CD8-positive, alpha-beta memory T cell (primary cell): ENCODE measurements around the gene HSDL1. TPM values are rescaled to one million over a fixed set of nuclear protein-coding genes. Genes with fewer than 3 reads are reported as not detected.

Experiments
- CTCF ChIA-PET: fragments of 350-600 bp; sonication (Branson Sonifier 250); formaldehyde crosslinking; loops from one replicate; lab custom pipeline; 2021; ENCODE audit warnings: antibody characterized with exemption; lab: Charles Lee
- POLR2A ChIA-PET: fragments of 350-600 bp; sonication (Branson Sonifier 250); formaldehyde crosslinking; loops from one replicate; lab custom pipeline; 2021; ENCODE audit warnings: antibody characterized with exemption; lab: Charles Lee
- DNase-seq, 5 donors: peaks; one replicate each; pipeline versions ENCODE4 v3.0.0 to v3.0.0-alpha.2; 2020 to 2022; ENCODE audit warnings: mixed read lengths in 1 of 5
- H3K27ac ChIP-seq: one replicate; pipeline ENCODE4 v1.7.0; 2013; ENCODE audit warnings: low read depth, mild to moderate bottlenecking, low read length, moderate library complexity
- H3K27me3 ChIP-seq: 2 replicates; pipeline ENCODE4 v1.7.0; 2013; ENCODE audit warnings: low read length, mild to moderate bottlenecking; ENCODE audit not compliant: insufficient read depth, poor library complexity, severe bottlenecking
- H3K36me3 ChIP-seq: 2 replicates; pipeline ENCODE4 v1.7.0; 2013; ENCODE audit warnings: mild to moderate bottlenecking, low read length, moderate library complexity; ENCODE audit not compliant: insufficient read depth
- H3K4me1 ChIP-seq: 2 replicates; pipeline ENCODE4 v1.7.0; 2013; ENCODE audit warnings: mild to moderate bottlenecking, low read length, moderate library complexity; ENCODE audit not compliant: insufficient read depth
- H3K4me3 ChIP-seq: 2 replicates; pipeline ENCODE4 v1.7.0; 2013; ENCODE audit warnings: mild to moderate bottlenecking, low read length
- H3K9me3 ChIP-seq: 2 replicates; pipeline ENCODE4 v1.7.0; 2013; ENCODE audit warnings: mild to moderate bottlenecking, low read length
- H3K27ac Mint-ChIP-seq, 8 donors: one replicate each; pipeline ENCODE4 v1.8.0; 2020 to 2021; ENCODE audit warnings: mixed read lengths in 8 of 8, mild to moderate bottlenecking in 6 of 8, inconsistent platforms in 3 of 8, moderate library complexity in 3 of 8
- H3K27me3 Mint-ChIP-seq, 2 donors: one replicate each; pipeline ENCODE4 v1.8.0; 2020 to 2021; ENCODE audit warnings: mixed read lengths in 2 of 2, mild to moderate bottlenecking in 1 of 2, moderate library complexity in 1 of 2
- H3K36me3 Mint-ChIP-seq, 3 donors: one replicate each; pipeline ENCODE4 v1.8.0; 2020 to 2021; ENCODE audit warnings: mixed read lengths in 3 of 3, inconsistent platforms in 1 of 3, mild to moderate bottlenecking in 1 of 3
- H3K4me1 Mint-ChIP-seq, 3 donors: one replicate each; pipeline ENCODE4 v1.8.0; 2020 to 2021; ENCODE audit warnings: mixed read lengths in 3 of 3, inconsistent platforms in 1 of 3, mild to moderate bottlenecking in 1 of 3
- H3K4me3 Mint-ChIP-seq, 7 donors: one replicate each; pipeline ENCODE4 v1.8.0; 2020 to 2021; ENCODE audit warnings: mixed read lengths in 7 of 7, mild to moderate bottlenecking in 6 of 7, moderate library complexity in 4 of 7, inconsistent platforms in 2 of 7
- H3K9me3 Mint-ChIP-seq, 5 donors: one replicate each; pipeline ENCODE4 v1.8.0; 2020 to 2022; ENCODE audit warnings: mixed read lengths in 5 of 5, mild to moderate bottlenecking in 3 of 5, moderate library complexity in 2 of 5, inconsistent platforms in 1 of 5
- polyA plus RNA-seq: library from polyadenylated mRNA; unstranded; fragments of 300-500 nt; fragmentation: Illumina TruSeq; gene quantifications from one replicate; pipeline ENCODE4 v1.2.3, GENCODE V29; 2021
- total RNA-seq, 2 experiments: library from RNA; stranded (reverse); gene quantifications; one replicate each; pipeline ENCODE4 v1.2.3, GENCODE V29; 2021

The HSDL1 gene
- total and polyA plus RNA-seq, 3 experiments from 2014 or later: 7.0 to 15.2 (median 13.5) TPM

- no peaks in the 10 kb centered on the region for H3K27me3 Mint-ChIP-seq
- Histone ChIP-seq H3K4me1 (no peaks in the 10 kb centered on the region), H3K27me3 (no peaks in the 10 kb centered on the region), H3K27ac (no peak overlapping the region), H3K9me3 (no peaks in the 10 kb centered on the region), H3K4me3 (no peak overlapping the region), H3K36me3 (peaks cover 51% of the 10 kb centered on the region)
- POLR2A ChIA-PET: no interaction called here
- no peak for DNase-seq
- CTCF ChIA-PET: interaction anchor here (1.3 kb wide), 1 partner anchor 92 kb away, joined by 5 read pairs; the partner anchor contains the start of gene TAF1C
- H3K9me3 Mint-ChIP-seq: no peaks in the 10 kb centered on the region
- peaks cover 8 to 21% (median 15%) of the 10 kb centered on the region in 3 donors for H3K4me1 Mint-ChIP-seq
- no peak overlapping the region for H3K4me3 Mint-ChIP-seq
- peaks cover 0 to 90% (median 25%) of the 10 kb centered on the region in 3 donors for H3K36me3 Mint-ChIP-seq
- peak overlapping the region in 1 of 8 donors; percentile 29 for H3K27ac Mint-ChIP-seq
These were observed 49.5 kb downstream of the HSDL1 start for GRCh38 chr16:84095466-84095865.

- ChIA-PET POLR2A (no interaction called here), CTCF (no interaction called here)
- Mint-ChIP-seq H3K36me3 (peaks cover 0 to 93% (median 28%) of the 10 kb centered on the region in 3 donors), H3K27ac (no peak overlapping the region), H3K4me3 (no peak overlapping the region), H3K9me3 (no peaks in the 10 kb centered on the region), H3K4me1 (peaks cover 10 to 17% (median 10%) of the 10 kb centered on the region in 3 donors), H3K27me3 (no peaks in the 10 kb centered on the region)
- H3K4me1 ChIP-seq: peaks cover 5% of the 10 kb centered on the region
- H3K36me3 ChIP-seq: peaks cover 64% of the 10 kb centered on the region
- no peak overlapping the region for H3K27ac ChIP-seq
- no peaks in the 10 kb centered on the region for H3K27me3 ChIP-seq
- DNase-seq: no peak
- H3K9me3 ChIP-seq: no peaks in the 10 kb centered on the region
- H3K4me3 ChIP-seq: no peak overlapping the region
These were observed 51.1 kb downstream of the HSDL1 start for GRCh38 chr16:84093879-84094270.

GRCh38 chr16:84093120-84093878 lies 51.7 kb downstream of the HSDL1 start:
- no peaks in the 10 kb centered on the region for H3K27me3 Mint-ChIP-seq
- Histone ChIP-seq H3K4me1 (peaks cover 8% of the 10 kb centered on the region), H3K4me3 (no peak overlapping the region), H3K9me3 (no peaks in the 10 kb centered on the region), H3K27me3 (no peaks in the 10 kb centered on the region), H3K36me3 (peaks cover 64% of the 10 kb centered on the region), H3K27ac (no peak overlapping the region)
- H3K4me1 Mint-ChIP-seq: peaks cover 12 to 19% (median 15%) of the 10 kb centered on the region in 3 donors
- no peak overlapping the region for H3K27ac Mint-ChIP-seq
- peaks cover 0 to 95% (median 26%) of the 10 kb centered on the region in 3 donors for H3K36me3 Mint-ChIP-seq
- no peaks in the 10 kb centered on the region for H3K9me3 Mint-ChIP-seq
- POLR2A ChIA-PET: interaction anchor here (0.5 kb wide), 1 partner anchor 20 kb away, joined by 6 read pairs; no protein-coding TSS in a partner anchor
- no peak overlapping the region for H3K4me3 Mint-ChIP-seq
- CTCF ChIA-PET: interaction anchor here (1.5 kb wide), 1 partner anchor 8 kb away, joined by 3 read pairs; no protein-coding TSS in a partner anchor
- DNase-seq: no peak

GRCh38 chr16:84091460-84091859 lies 53.5 kb downstream of the HSDL1 start:
- H3K4me3 ChIP-seq: no peak overlapping the region
- H3K9me3 Mint-ChIP-seq: no peaks in the 10 kb centered on the region
- no peaks in the 10 kb centered on the region for H3K27me3 Mint-ChIP-seq
- no peak overlapping the region for H3K27ac ChIP-seq
- peaks cover 17% of the 10 kb centered on the region for H3K4me1 ChIP-seq
- POLR2A ChIA-PET: no interaction called here
- no peak overlapping the region for H3K4me3 Mint-ChIP-seq
- CTCF ChIA-PET: interaction anchor here (1.5 kb wide), 1 partner anchor 10 kb away, joined by 3 read pairs; no protein-coding TSS in a partner anchor
- DNase-seq: no peak
- peaks cover 4 to 94% (median 34%) of the 10 kb centered on the region in 3 donors for H3K36me3 Mint-ChIP-seq
- peaks cover 19 to 26% (median 23%) of the 10 kb centered on the region in 3 donors for H3K4me1 Mint-ChIP-seq
- H3K27me3 ChIP-seq: no peaks in the 10 kb centered on the region
- no peaks in the 10 kb centered on the region for H3K9me3 ChIP-seq
- H3K36me3 ChIP-seq: peaks cover 60% of the 10 kb centered on the region
- H3K27ac Mint-ChIP-seq: peak overlapping the region in 2 of 8 donors; percentile 55 to 59

- Histone ChIP-seq H3K36me3 (peaks cover 58% of the 10 kb centered on the region), H3K27me3 (no peaks in the 10 kb centered on the region), H3K9me3 (no peaks in the 10 kb centered on the region), H3K4me3 (no peak overlapping the region), H3K4me1 (peaks cover 22% of the 10 kb centered on the region), H3K27ac (no peak overlapping the region)
- peak overlapping the region in 2 of 8 donors; percentile 4 to 52 for H3K27ac Mint-ChIP-seq
- H3K4me3 Mint-ChIP-seq: no peak overlapping the region
- peaks cover 24 to 35% (median 30%) of the 10 kb centered on the region in 3 donors for H3K4me1 Mint-ChIP-seq
- no peaks in the 10 kb centered on the region for H3K27me3 Mint-ChIP-seq
- ChIA-PET CTCF (interaction anchor here (8.3 kb wide), 1 partner anchor 96 kb away, joined by 54 read pairs; the partner anchor contains the start of gene TAF1C), POLR2A (no interaction called here)
- no peak for DNase-seq
- no peaks in the 10 kb centered on the region for H3K9me3 Mint-ChIP-seq
- peaks cover 4 to 91% (median 33%) of the 10 kb centered on the region in 3 donors for H3K36me3 Mint-ChIP-seq
These were observed 54.8 kb downstream of the HSDL1 start for GRCh38 chr16:84090211-84090610.

GRCh38 chr16:84088695-84089395 lies 56.1 kb downstream of the HSDL1 start:
- POLR2A ChIA-PET: no interaction called here
- no peak overlapping the region for H3K27ac ChIP-seq
- Mint-ChIP-seq H3K9me3 (no peaks in the 10 kb centered on the region), H3K4me3 (no peak overlapping the region), H3K4me1 (peaks cover 29 to 42% (median 37%) of the 10 kb centered on the region in 3 donors), H3K27me3 (no peaks in the 10 kb centered on the region), H3K36me3 (peaks cover 4 to 88% (median 31%) of the 10 kb centered on the region in 3 donors), H3K27ac (peak overlapping the region; percentile 6 to 93 (median 70))
- no peaks in the 10 kb centered on the region for H3K27me3 ChIP-seq
- no peak overlapping the region for H3K4me3 ChIP-seq
- CTCF ChIA-PET: interaction anchor here (0.8 to 8.3 kb wide), 5 partner anchors 12 to 98 kb away, joined by 3 to 54 read pairs (median 3); partner anchors contain the start of gene TAF1C
- H3K36me3 ChIP-seq: peaks cover 59% of the 10 kb centered on the region
- H3K9me3 ChIP-seq: no peaks in the 10 kb centered on the region
- peaks cover 22% of the 10 kb centered on the region for H3K4me1 ChIP-seq
- peak; percentile 13 to 64 (median 18) for DNase-seq

- ChIA-PET POLR2A (no interaction called here), CTCF (interaction anchor here (1.0 to 8.3 kb wide), 3 partner anchors 31 to 99 kb away, joined by 3 to 54 read pairs (median 6); partner anchors contain the start of gene TAF1C)
- H3K27ac Mint-ChIP-seq: peak overlapping the region in 6 of 8 donors; percentile 9 to 79 (median 68)
- no peak overlapping the region for H3K4me3 Mint-ChIP-seq
- Histone ChIP-seq H3K36me3 (peaks cover 50% of the 10 kb centered on the region), H3K27me3 (no peaks in the 10 kb centered on the region), H3K9me3 (no peaks in the 10 kb centered on the region), H3K4me3 (no peak overlapping the region), H3K27ac (no peak overlapping the region), H3K4me1 (peaks cover 22% of the 10 kb centered on the region)
- no peaks in the 10 kb centered on the region for H3K27me3 Mint-ChIP-seq
- H3K36me3 Mint-ChIP-seq: peaks cover 4 to 87% (median 25%) of the 10 kb centered on the region in 3 donors
- DNase-seq: no peak
- no peaks in the 10 kb centered on the region for H3K9me3 Mint-ChIP-seq
- H3K4me1 Mint-ChIP-seq: peaks cover 27 to 42% (median 37%) of the 10 kb centered on the region in 3 donors
These were observed 57.4 kb downstream of the HSDL1 start for GRCh38 chr16:84087466-84088151.
